Left lung (tissue), 10 donors: Measurements from ENCODE around the gene PDIA2. TPM values are rescaled to one million over a fixed set of nuclear protein-coding genes. Genes with fewer than 3 reads are reported as not detected.
"Not testable (repeated sequence)": the region's sequence is repeated elsewhere in the genome, so short reads cannot be mapped to it uniquely, and the experiment has no call there.

Experiments
- ATAC-seq: fragments of 200-7000 bp; cut with Tn5 transposase; one replicate; pipeline ENCODE4 v1.9.1; 2020; ENCODE audit warnings: moderate library complexity
- DNase-seq, 4 donors: peaks; one replicate each; pipeline ENCODE4 v3.0.0-alpha.2; 2013 to 2020
- H3K27ac ChIP-seq, 2 donors: fragments of 200-600 bp; sonication (generic) in 1 of 2; one replicate each; pipeline versions ENCODE4 v1.5.0 to v1.8.0; 2020 to 2021
- H3K27me3 ChIP-seq, 2 donors: fragments of 200-600 bp; sonication (generic) in 1 of 2; one replicate each; pipeline versions ENCODE4 v1.5.0 to v1.8.0; 2020 to 2021
- H3K36me3 ChIP-seq, 2 donors: fragments of 200-600 bp; sonication (generic) in 1 of 2; one replicate each; pipeline versions ENCODE4 v1.5.0 to v1.8.0; 2020 to 2021
- H3K4me1 ChIP-seq, 2 donors: fragments of 200-600 bp; one replicate each; pipeline ENCODE4 v1.8.0; 2021
- H3K4me3 ChIP-seq, 2 donors: fragments of 200-600 bp; sonication (generic) in 1 of 2; one replicate each; pipeline versions ENCODE4 v1.5.0 to v1.8.0; 2020 to 2021; ENCODE audit warnings: mild to moderate bottlenecking in 1 of 2
- H3K9me3 ChIP-seq, 2 donors: fragments of 200-600 bp; sonication (generic) in 1 of 2; one replicate each; pipeline versions ENCODE4 v1.5.0 to v1.8.0; 2020 to 2021
- CTCF ChIP-seq, 2 donors: fragments of 200-600 bp; sonication (generic) in 1 of 2; IDR thresholded peaks; one replicate each; pipeline versions ENCODE4 v1.5.0 to v1.8.0; 2021; ENCODE audit warnings: antibody characterized with exemption in 2 of 2
- intact Hi-C, 2 donors: fragments of 100-400 bp; cut with DNase I; formaldehyde crosslinking; loops; one replicate each; pipeline versions ENCODE4 v1.11.2 to v1.14.2; 2022
- polyA plus RNA-seq, 6 donors: library from polyadenylated mRNA; unstranded; fragments of 120-200 nt; gene quantifications; one replicate each; pipeline ENCODE4 v1.2.1, GENCODE V29; 2013; ENCODE audit not compliant: insufficient read length in 6 of 6
- total RNA-seq, 2 donors: library from RNA; stranded (reverse); fragmentation: NEBNext Ultra II Directional; extraction: Animal tissue kit (Norgen Biotek cat#: 25700); gene quantifications; one replicate each; pipeline ENCODE4 v1.2.1, GENCODE V29; 2021
- donor health status: DM: no; HTN: yes; CAD: no.
- donor health status: DM: no; HTN: no; CAD: no.

PDIA2 gene
- total and polyA plus RNA-seq, 8 donors, result 0.29 to 1.2 (median 0.57) TPM

GRCh38 chr16:322476-323143, 39.6 kb downstream of the PDIA2 start:
- DNase-seq (no peak), ATAC-seq (no peak)
- Histone ChIP-seq H3K27me3 (no peaks in the 10 kb centered on the region), H3K4me3 (no peak overlapping the region), H3K9me3 (no peaks in the 10 kb centered on the region), H3K27ac (no peak overlapping the region), H3K36me3 (peaks cover 0 to 20% of the 10 kb centered on the region in 2 donors), H3K4me1 (peaks cover 12 to 40% of the 10 kb centered on the region in 2 donors)
- intact Hi-C loops, result no loop called here
- no peak for TF ChIP-seq CTCF (IDR thresholded peaks at IDR 0.05)

GRCh38 chr16:324201-324450, 41.2 kb downstream of the PDIA2 start:
- intact Hi-C loops, result no loop called here
- Histone ChIP-seq H3K27me3 (no peaks in the 10 kb centered on the region), H3K36me3 (peaks cover 0 to 5% of the 10 kb centered on the region in 2 donors), H3K4me1 (peaks cover 19 to 52% of the 10 kb centered on the region in 2 donors), H3K27ac (no peak overlapping the region), H3K4me3 (no peak overlapping the region), H3K9me3 (no peaks in the 10 kb centered on the region)
- ATAC-seq (no peak), DNase-seq (no peak)
- TF ChIP-seq CTCF (IDR thresholded peaks at IDR 0.05), result no peak

- H3K9me3 ChIP-seq, result no peaks in the 10 kb centered on the region
- no peak for DNase-seq
- peak overlapping the region in 1 of 2 donors; percentile 15 for H3K4me3 ChIP-seq
- peaks cover 19 to 52% of the 10 kb centered on the region in 2 donors for H3K4me1 ChIP-seq
- H3K27me3 ChIP-seq, result no peaks in the 10 kb centered on the region
- no peak for ATAC-seq
- TF ChIP-seq CTCF (IDR thresholded peaks at IDR 0.05), result no peak
- intact Hi-C loops, result no loop called here
- peak overlapping the region in 1 of 2 donors; percentile 72 for H3K27ac ChIP-seq
- no peaks in the 10 kb centered on the region for H3K36me3 ChIP-seq
Measured at GRCh38 chr16:324451-325334, 41.7 kb downstream of the PDIA2 start.

GRCh38 chr16:325375-326145, 42.6 kb downstream of the PDIA2 start:
- Histone ChIP-seq H3K4me1 (peaks cover 19 to 52% of the 10 kb centered on the region in 2 donors), H3K9me3 (no peaks in the 10 kb centered on the region), H3K27me3 (no peaks in the 10 kb centered on the region), H3K4me3 (peak overlapping the region in 1 of 2 donors; percentile 15), H3K27ac (peak overlapping the region in 1 of 2 donors; percentile 72), H3K36me3 (no peaks in the 10 kb centered on the region)
- TF ChIP-seq CTCF (IDR thresholded peaks at IDR 0.05), result no peak
- intact Hi-C loops, result no loop called here
- ATAC-seq (no peak), DNase-seq (peak in 1 of 4 donors; percentile 80)

GRCh38 chr16:330741-331140, 47.8 kb downstream of the PDIA2 start:
- no peaks in the 10 kb centered on the region for H3K27me3 ChIP-seq
- no peaks in the 10 kb centered on the region for H3K9me3 ChIP-seq
- H3K36me3 ChIP-seq, result no peaks in the 10 kb centered on the region
- no peak for ATAC-seq
- peak in 2 of 4 donors; percentile 3 to 30 for DNase-seq
- no peak overlapping the region for H3K27ac ChIP-seq
- intact Hi-C loops, result no loop called here
- no peak overlapping the region for H3K4me3 ChIP-seq
- H3K4me1 ChIP-seq, result peaks cover 19 to 47% of the 10 kb centered on the region in 2 donors
- TF ChIP-seq CTCF (IDR thresholded peaks at IDR 0.05), result no peak

- ATAC-seq, intact Hi-C loops, H3K36me3 ChIP-seq, H3K27me3 ChIP-seq, H3K4me3 ChIP-seq, H3K9me3 ChIP-seq: not testable (repeated sequence)
- DNase-seq, result peak in 2 of 4 donors; percentile 81 to 89
- Histone ChIP-seq H3K4me1 (peaks cover 19 to 47% of the 10 kb centered on the region in 2 donors), H3K27ac (peak overlapping the region in 1 of 2 donors; percentile 28)
Measured at GRCh38 chr16:331181-331814, 48.3 kb downstream of the PDIA2 start.
